ENCODE data around the gene ATP4B.

DNA sequence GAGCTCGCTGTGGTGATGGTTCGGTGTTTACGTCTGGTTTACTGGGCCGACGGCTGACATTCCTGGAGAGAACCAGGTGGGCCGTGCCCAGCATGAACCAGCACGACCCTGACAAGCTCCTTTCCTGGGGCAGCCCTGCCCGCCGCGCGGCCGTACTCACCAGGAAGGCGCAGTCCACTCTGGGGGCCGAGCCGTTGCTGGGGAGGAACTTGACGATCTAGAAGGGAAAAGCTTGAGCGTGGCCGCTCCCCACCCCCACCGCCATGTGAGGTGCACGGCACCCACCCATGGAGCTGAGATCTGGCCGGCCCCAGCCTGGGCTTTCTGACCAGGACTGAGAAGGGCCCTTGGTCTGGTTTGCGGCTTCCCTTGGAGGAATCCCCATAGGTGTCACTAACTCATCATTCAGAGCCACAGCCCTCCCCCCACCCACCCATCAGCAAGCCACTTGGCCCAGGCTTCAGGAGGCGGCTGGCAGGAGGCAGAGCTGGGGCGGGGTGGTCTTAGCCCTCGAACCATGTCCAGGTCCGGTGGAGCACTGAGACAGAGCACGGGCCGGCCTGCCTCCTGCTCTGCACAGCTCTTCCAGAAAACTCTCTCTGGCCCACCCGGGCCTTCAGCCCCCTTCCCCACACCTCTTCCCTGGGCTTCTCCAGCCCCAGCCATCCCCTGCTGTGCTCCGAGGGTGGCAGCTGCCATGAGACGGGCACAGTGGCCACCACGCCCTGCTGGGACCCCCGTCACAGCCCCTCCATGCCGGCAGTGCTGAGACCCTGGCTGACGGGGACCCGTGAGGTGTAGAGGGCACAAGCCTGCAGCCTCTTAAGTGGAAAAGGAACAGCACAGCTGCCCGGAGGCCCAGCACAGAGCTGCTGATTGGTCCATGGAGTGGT, 6.2 kb downstream of the ATP4B start:
- TF ChIP-seq, protein P1, sequence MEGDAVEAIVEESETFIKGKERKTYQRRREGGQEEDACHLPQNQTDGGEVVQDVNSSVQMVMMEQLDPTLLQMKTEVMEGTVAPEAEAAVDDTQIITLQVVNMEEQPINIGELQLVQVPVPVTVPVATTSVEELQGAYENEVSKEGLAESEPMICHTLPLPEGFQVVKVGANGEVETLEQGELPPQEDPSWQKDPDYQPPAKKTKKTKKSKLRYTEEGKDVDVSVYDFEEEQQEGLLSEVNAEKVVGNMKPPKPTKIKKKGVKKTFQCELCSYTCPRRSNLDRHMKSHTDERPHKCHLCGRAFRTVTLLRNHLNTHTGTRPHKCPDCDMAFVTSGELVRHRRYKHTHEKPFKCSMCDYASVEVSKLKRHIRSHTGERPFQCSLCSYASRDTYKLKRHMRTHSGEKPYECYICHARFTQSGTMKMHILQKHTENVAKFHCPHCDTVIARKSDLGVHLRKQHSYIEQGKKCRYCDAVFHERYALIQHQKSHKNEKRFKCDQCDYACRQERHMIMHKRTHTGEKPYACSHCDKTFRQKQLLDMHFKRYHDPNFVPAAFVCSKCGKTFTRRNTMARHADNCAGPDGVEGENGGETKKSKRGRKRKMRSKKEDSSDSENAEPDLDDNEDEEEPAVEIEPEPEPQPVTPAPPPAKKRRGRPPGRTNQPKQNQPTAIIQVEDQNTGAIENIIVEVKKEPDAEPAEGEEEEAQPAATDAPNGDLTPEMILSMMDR (conservative IDR thresholded peaks at IDR 0.05; ENCODE audit: low read depth, low read length), result no peak
- no peak for TF ChIP-seq EZH2 (IDR thresholded peaks at IDR 0.05; ENCODE audit: low read length, unreplicated experiment)
